Heart left ventricle (tissue), 16 donors: ENCODE measurements around the gene DOCK1. TPM values are rescaled to one million over a fixed set of nuclear protein-coding genes. Genes with fewer than 3 reads are reported as not detected.

Experiments
- ATAC-seq, 4 donors: fragments of 200-7000 bp; cut with Tn5 transposase; one replicate each; pipeline ENCODE4 v1.9.1; 2020 to 2022; ENCODE audit warnings: moderate library complexity in 4 of 4, mild to moderate bottlenecking in 3 of 4, moderate number of reproducible peaks in 1 of 4
- DNase-seq, 5 donors: peaks; one replicate each; pipeline ENCODE4 v3.0.0-alpha.2; 2020
- H3K27ac ChIP-seq, 12 donors: fragments of 200-600 bp; sonication (generic) in 4 of 12; one replicate each; pipeline versions ENCODE4 v1.5.0 to v1.8.0; 2016 to 2022; ENCODE audit warnings: mild to moderate bottlenecking in 2 of 12
- H3K27me3 ChIP-seq, 9 donors: fragments of 200-600 bp; sonication (generic) in 2 of 9; one replicate each; pipeline versions ENCODE4 v1.5.1 to v1.8.0; 2016 to 2022; ENCODE audit warnings: mild to moderate bottlenecking in 3 of 9
- H3K36me3 ChIP-seq, 9 donors: fragments of 200-600 bp; sonication (generic) in 2 of 9; one replicate each; pipeline versions ENCODE4 v1.5.0 to v1.8.0; 2018 to 2022; ENCODE audit warnings: mild to moderate bottlenecking in 2 of 9
- H3K4me1 ChIP-seq, 12 donors: fragments of 200-600 bp; sonication (generic) in 4 of 12; one replicate each; pipeline versions ENCODE4 v1.5.0 to v1.8.0; 2016 to 2022; ENCODE audit warnings: mild to moderate bottlenecking in 3 of 12
- H3K4me3 ChIP-seq, 12 donors: fragments of 200-600 bp; sonication (generic) in 4 of 12; one replicate each; pipeline versions ENCODE4 v1.5.0 to v1.8.0; 2017 to 2022; ENCODE audit warnings: mild to moderate bottlenecking in 9 of 12, moderate library complexity in 4 of 12
- H3K9me3 ChIP-seq, 12 donors: fragments of 200-600 bp; sonication (generic) in 4 of 12; one replicate each; pipeline versions ENCODE4 v1.5.0 to v1.8.0; 2016 to 2022; ENCODE audit warnings: mild to moderate bottlenecking in 1 of 12
- CTCF ChIP-seq, 12 donors: fragments of 200-600 bp; sonication (generic) in 4 of 12; IDR thresholded peaks; one replicate each; pipeline versions ENCODE4 v1.5.0 to v1.8.0; 2018 to 2022; ENCODE audit warnings: antibody characterized with exemption in 12 of 12, mild to moderate bottlenecking in 5 of 12
- POLR2A ChIP-seq, 2 donors: fragments of 450-650 bp; IDR thresholded peaks; one replicate each; pipeline ENCODE4 v1.6.1; 2017; ENCODE audit warnings: antibody characterized with exemption in 2 of 2, mild to moderate bottlenecking in 2 of 2, moderate library complexity in 2 of 2
- WGBS, 4 donors: extraction: QIAGEN DNeasy Blood & Tissue Kit in 2 of 4; methylation state at CpG; one replicate each; pipeline versions ENCODE4 v1.1.5 to v1.1.7; 2013 to 2018; 5-methylcytosine and 5-hydroxymethylcytosine counted together
- intact Hi-C, 10 donors: fragments of 100-400 bp; cut with DNase I; formaldehyde crosslinking; loops; one replicate each; pipeline versions ENCODE4 v1.11.1 to v1.14.2; 2022
- polyA plus RNA-seq, 2 donors: library from polyadenylated mRNA; stranded (reverse); fragments of 200-250 nt; gene quantifications; one replicate each; pipeline ENCODE4 v1.2.3, GENCODE V29; 2013
- total RNA-seq, 9 donors: library from RNA; depleted of rRNA in 2 of 9; stranded (reverse); fragments of >200 nt in 2 of 9; fragmentation: NEBNext Ultra II Directional in 3 of 9; extraction: Animal tissue kit (Norgen Biotek cat#: 25700) in 3 of 9; gene quantifications; one replicate each; pipeline versions ENCODE4 v1.1.0 to v1.2.4, GENCODE V29; 2016 to 2023
- donor health status: ischemic (EF 13 %, LVEDD 7.1; RV severe dilation, severe dysfunction).
- donor health status: healthy with polysubstance abuse.
- donor health status: DM: no; HTN: yes; CAD: no.
- donor health status: DM: no; HTN: no; CAD: no.
- donor health status: ischemic (EF 25% LVEDD 6.9; RV normal size, moderate dysfunction).
- donor health status: ischemic (EF 25% LVEDD 5.7; RV mildly dilated, moderate dysfunction).
- donor health status: healthy.
- donor health status: DM: yes; HTN: yes; CAD: no.
- donor health status: ischemic (EF 35%, LVEDD 5.7; RV mildly dilated, moderate dysfunction).
- donor health status: nonischemic (EF 11% LVEDD 7.7; RV severe dilation, severe dysfunction).
- donor health status: DM: yes; HTN: yes; CAD: no.
- donor health status: PGD.
- donor health status: ischemic (EF 29% LVEDD 5.4; RV normal size, mild dysfunction).
- donor health status: nonischemic (EF 23%, LVEDD 6.1; RV moderate dilation, normal function).

Gene DOCK1
- total and polyA plus RNA-seq, 11 donors = 5.0 to 31.6 (median 18.6) TPM

- 81 to 96% (median 93%) methylated on average over 1 of the region's 1 CpG for WGBS, 4 donors
- no peaks in the 10 kb centered on the region for H3K27me3 ChIP-seq
- no peak overlapping the region for H3K4me3 ChIP-seq
- H3K9me3 ChIP-seq = no peaks in the 10 kb centered on the region
- ATAC-seq (no peak), DNase-seq (no peak)
- H3K4me1 ChIP-seq = no peaks in the 10 kb centered on the region
- TF ChIP-seq POLR2A (IDR thresholded peaks at IDR 0.05) (no peak), CTCF (IDR thresholded peaks at IDR 0.05) (no peak)
- H3K36me3 ChIP-seq = no peaks in the 10 kb centered on the region
- no peak overlapping the region for H3K27ac ChIP-seq
- intact Hi-C loops = no loop called here
These were observed 417.1 kb downstream of the DOCK1 start for GRCh38 chr10:127322286-127322685.

- intact Hi-C loops = no loop called here
- no peak for DNase-seq
- 80 to 89% (median 85%) methylated on average over 5 of the region's 5 CpGs for WGBS, 4 donors
- TF ChIP-seq POLR2A (IDR thresholded peaks at IDR 0.05) (no peak), CTCF (IDR thresholded peaks at IDR 0.05) (no peak)
- Histone ChIP-seq H3K4me3 (no peak overlapping the region), H3K4me1 (no peaks in the 10 kb centered on the region), H3K36me3 (no peaks in the 10 kb centered on the region), H3K9me3 (no peaks in the 10 kb centered on the region), H3K27ac (no peak overlapping the region), H3K27me3 (no peaks in the 10 kb centered on the region)
- no peak for ATAC-seq
These were observed 420.3 kb downstream of the DOCK1 start for GRCh38 chr10:127325506-127325905.

- H3K4me3 ChIP-seq = no peak overlapping the region
- H3K27me3 ChIP-seq = no peaks in the 10 kb centered on the region
- no peak overlapping the region for H3K27ac ChIP-seq
- no peak for DNase-seq
- no peaks in the 10 kb centered on the region for H3K36me3 ChIP-seq
- WGBS, 4 donors = 80 to 98% (median 94%) methylated on average over 3 of the region's 3 CpGs
- no peaks in the 10 kb centered on the region for H3K4me1 ChIP-seq
- intact Hi-C loops = no loop called here
- no peaks in the 10 kb centered on the region for H3K9me3 ChIP-seq
- no peak for ATAC-seq
- TF ChIP-seq CTCF (IDR thresholded peaks at IDR 0.05) (no peak), POLR2A (IDR thresholded peaks at IDR 0.05) (no peak)
These were observed 421.7 kb downstream of the DOCK1 start for GRCh38 chr10:127326883-127327282.

- Histone ChIP-seq H3K4me1 (no peaks in the 10 kb centered on the region), H3K36me3 (no peaks in the 10 kb centered on the region), H3K27ac (no peak overlapping the region), H3K4me3 (no peak overlapping the region), H3K27me3 (no peaks in the 10 kb centered on the region), H3K9me3 (no peaks in the 10 kb centered on the region)
- intact Hi-C loops = loop anchor here in 2 of 10 donors (10.0 kb wide), 2 partner anchors 137 to 217 kb away; partner anchors contain the start of gene INSYN2A (in 1 of the 2)
- ATAC-seq (no peak), DNase-seq (no peak)
- 80 to 98% (median 93%) methylated on average over 6 of the region's 6 CpGs for WGBS, 4 donors
- no peak for TF ChIP-seq POLR2A (IDR thresholded peaks at IDR 0.05)
- no peak for TF ChIP-seq CTCF (IDR thresholded peaks at IDR 0.05)
These were observed 426.5 kb downstream of the DOCK1 start for GRCh38 chr10:127331696-127332095.
